Mammary epithelial cell (primary cell): ENCODE results near the gene PXDC1.

Source experiments
- CTCF ChIP-seq, 2 donors: IDR thresholded peaks in 1 of 2; conservative IDR thresholded peaks in 1 of 2; 2 replicates each; pipeline ENCODE4 v1.5.1; 2011 to 2012; ENCODE audit warnings: inconsistent platforms in 2 of 2, low read length in 2 of 2, mild to moderate bottlenecking in 2 of 2, control low read depth in 1 of 2, low read depth in 1 of 2; ENCODE audit not compliant: insufficient read depth in 1 of 2; ENCODE audit errors: extremely low read depth in 1 of 2
- EZH2 ChIP-seq: IDR thresholded peaks from 2 replicates; pipeline ENCODE4 v1.6.1; 2012; ENCODE audit warnings: low read length, inconsistent platforms, borderline replicate concordance

DNA sequence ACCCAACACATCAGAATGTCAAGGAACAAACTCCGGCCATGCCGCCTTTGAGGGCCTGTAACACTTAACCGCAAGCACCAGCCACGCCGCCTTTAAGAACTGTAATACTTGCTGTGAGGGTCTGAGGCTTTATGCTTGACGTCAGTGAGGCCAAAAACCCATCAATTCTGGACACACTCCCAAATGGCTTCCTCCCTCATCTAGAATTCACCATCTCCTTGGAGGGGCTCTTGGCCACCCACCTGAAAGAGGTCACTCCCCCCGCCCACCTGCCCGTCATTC is 10.4 kb upstream of the PXDC1 start:
- TF ChIP-seq EZH2 (no peak), CTCF (conservative IDR thresholded peaks at IDR 0.05 in 1 of 2, IDR thresholded peaks at IDR 0.05 in 1 of 2; ENCODE audit: extremely low read depth in 1 of 2, insufficient read depth in 1 of 2, low read depth in 1 of 2, low read length in 2 of 2) (no peak)
